ENCODE data around the gene NUP50. TPM values are rescaled to one million over a fixed set of nuclear protein-coding genes. Genes with fewer than 3 reads are reported as not detected.

NUP50 gene
- total RNA-seq, 1 donor from 2014 or later: 166 TPM

GRCh38 chr22:45227645-45228400 lies 64.1 kb downstream of the NUP50 start:
- intact Hi-C loops (cut with micrococcal nuclease): no loop called here

- intact Hi-C loops (cut with micrococcal nuclease): no loop called here
Observed at GRCh38 chr22:45228401-45228754, 64.7 kb downstream of the NUP50 start.

GRCh38 chr22:45229181-45229580 lies 65.5 kb downstream of the NUP50 start:
- intact Hi-C loops (cut with micrococcal nuclease): no loop called here

- intact Hi-C loops (cut with micrococcal nuclease): no loop called here
Observed at GRCh38 chr22:45230026-45230721, 66.4 kb downstream of the NUP50 start.

- intact Hi-C loops (cut with micrococcal nuclease): no loop called here
Observed at GRCh38 chr22:45231293-45231692, 67.6 kb downstream of the NUP50 start.

- intact Hi-C loops (cut with micrococcal nuclease): no loop called here
Observed at GRCh38 chr22:45233386-45233785, 69.7 kb downstream of the NUP50 start.

GRCh38 chr22:45233827-45234226 lies 70.1 kb downstream of the NUP50 start:
- intact Hi-C loops (cut with micrococcal nuclease): no loop called here

- intact Hi-C loops (cut with micrococcal nuclease): no loop called here
Observed at GRCh38 chr22:45235101-45235777, 71.5 kb downstream of the NUP50 start.

- intact Hi-C loops (cut with micrococcal nuclease): no loop called here
Observed at GRCh38 chr22:45235851-45236342, 72.2 kb downstream of the NUP50 start.

GRCh38 chr22:45237065-45237990 lies 73.6 kb downstream of the NUP50 start:
- intact Hi-C loops (cut with micrococcal nuclease): no loop called here

Other genes with a start within 250 kb of the NUP50 start
- gene PHF21B, start 153.9 kb upstream of the NUP50 start, total RNA-seq: not detected in 2 replicates
- gene KIAA0930, start 77.0 kb downstream of the NUP50 start, total RNA-seq: 16.3 and 18.6 TPM in 2 replicates
- gene UPK3A, start 121.0 kb downstream of the NUP50 start, total RNA-seq: not detected in 2 replicates
- gene FAM118A, start 146.0 kb downstream of the NUP50 start, total RNA-seq: 36.7 and 39.6 TPM in 2 replicates
- 0.66 and 0.68 TPM in 2 replicates for gene SMC1B, start 249.7 kb downstream of the NUP50 start, total RNA-seq
- 14.0 and 14.1 TPM in 2 replicates for gene RIBC2, start 249.8 kb downstream of the NUP50 start, total RNA-seq

Data from T-helper 2 cell treated with Interferon-gamma antibody and Interleukin-4, amounts not matched to agents 100 ng/mL and 5 ng/mL, for 36 hours (primary cell).